Hindlimb muscle (tissue), 1 donor: ENCODE results near the gene LRRK1. TPM values are rescaled to one million over a fixed set of nuclear protein-coding genes. Genes with fewer than 3 reads are reported as not detected.
"Not testable (repeated sequence)": the region's sequence is repeated elsewhere in the genome, so short reads cannot be mapped to it uniquely, and the experiment has no call there.

ENCODE experiments used
- DNase-seq: peaks from one replicate; pipeline ENCODE4 v3.0.0-alpha.2; 2013
- polyA plus RNA-seq: library from polyadenylated mRNA; unstranded; fragments of 120-200 nt; gene quantifications from one replicate; pipeline ENCODE4 v1.2.1, GENCODE V29; 2013; ENCODE audit not compliant: insufficient read length

Gene LRRK1
- polyA plus RNA-seq, 1 donor, result 6.1 TPM

GRCh38 chr15:101093958-101094357 is 174.8 kb downstream of the LRRK1 start:
- DNase-seq, result no peak

GRCh38 chr15:101095796-101096406 is 176.7 kb downstream of the LRRK1 start:
- not testable (repeated sequence) for DNase-seq

GRCh38 chr15:101097111-101097510 is 178.0 kb downstream of the LRRK1 start:
- DNase-seq, result no peak

- DNase-seq, result no peak
Measured at GRCh38 chr15:101099183-101099582, 180.0 kb downstream of the LRRK1 start.

- no peak for DNase-seq
Measured at GRCh38 chr15:101100118-101100517, 181.0 kb downstream of the LRRK1 start.

GRCh38 chr15:101100593-101101442 is 181.7 kb downstream of the LRRK1 start:
- DNase-seq, result no peak

- DNase-seq, result no peak
Measured at GRCh38 chr15:101101676-101102075, 182.5 kb downstream of the LRRK1 start.

- no peak for DNase-seq
Measured at GRCh38 chr15:101102746-101103145, 183.6 kb downstream of the LRRK1 start.

GRCh38 chr15:101103598-101103997 is 184.4 kb downstream of the LRRK1 start:
- no peak for DNase-seq

- DNase-seq, result no peak
Measured at GRCh38 chr15:101104141-101104540, 185.0 kb downstream of the LRRK1 start.

- DNase-seq, result no peak
Measured at GRCh38 chr15:101105059-101105891, 186.1 kb downstream of the LRRK1 start.

- no peak for DNase-seq
Measured at GRCh38 chr15:101107101-101107500, 187.9 kb downstream of the LRRK1 start.

GRCh38 chr15:101107625-101108460 is 188.7 kb downstream of the LRRK1 start:
- DNase-seq, result no peak

- no peak for DNase-seq
Measured at GRCh38 chr15:101108461-101108775, 189.3 kb downstream of the LRRK1 start.

GRCh38 chr15:101108791-101109190 is 189.6 kb downstream of the LRRK1 start:
- no peak for DNase-seq

GRCh38 chr15:101110681-101111569 is 191.8 kb downstream of the LRRK1 start:
- no peak for DNase-seq

GRCh38 chr15:101111570-101112262 is 192.6 kb downstream of the LRRK1 start:
- no peak for DNase-seq

- DNase-seq, result no peak
Measured at GRCh38 chr15:101112336-101113113, 193.4 kb downstream of the LRRK1 start.

GRCh38 chr15:101113114-101114005 is 194.2 kb downstream of the LRRK1 start:
- DNase-seq, result no peak
